Lung microvascular endothelial cell (primary cell): ENCODE results near the gene CLASP1. TPM values are rescaled to one million over a fixed set of nuclear protein-coding genes. Genes with fewer than 3 reads are reported as not detected.
"Not testable (repeated sequence)": the region's sequence is repeated elsewhere in the genome, so short reads cannot be mapped to it uniquely, and the experiment has no call there.

Experiments used
- DNase-seq, 2 donors: peaks; one replicate each; pipeline versions ENCODE4 v3.0.0 to v3.0.0-alpha.2; 2010; ENCODE audit warnings: low read depth in 2 of 2
- total RNA-seq: library from RNA; depleted of rRNA; stranded (reverse); fragments of >200 nt; gene quantifications from 2 replicates; pipeline ENCODE4 v1.2.1, GENCODE V29; 2014

The CLASP1 gene
- total RNA-seq, 1 donor from 2014 or later = 31.9 TPM

- DNase-seq = no peak
Measured at GRCh38 chr2:121475811-121476571, 173.3 kb downstream of the CLASP1 start.

GRCh38 chr2:121473512-121473911, 175.8 kb downstream of the CLASP1 start:
- DNase-seq = no peak

GRCh38 chr2:121472470-121472993, 176.7 kb downstream of the CLASP1 start:
- DNase-seq = no peak

GRCh38 chr2:121471532-121472469, 177.5 kb downstream of the CLASP1 start:
- DNase-seq = peak; percentile 26 to 65

GRCh38 chr2:121470917-121471316, 178.3 kb downstream of the CLASP1 start:
- no peak for DNase-seq

GRCh38 chr2:121469356-121469755, 179.9 kb downstream of the CLASP1 start:
- DNase-seq = no peak

- no peak for DNase-seq
Measured at GRCh38 chr2:121468936-121469335, 180.3 kb downstream of the CLASP1 start.

- DNase-seq = no peak
Measured at GRCh38 chr2:121459291-121459690, 190.0 kb downstream of the CLASP1 start.

GRCh38 chr2:121456325-121456724, 192.9 kb downstream of the CLASP1 start:
- DNase-seq = no peak

GRCh38 chr2:121455446-121455845, 193.8 kb downstream of the CLASP1 start:
- no peak for DNase-seq

- no peak for DNase-seq
Measured at GRCh38 chr2:121454549-121455090, 194.6 kb downstream of the CLASP1 start.

- no peak for DNase-seq
Measured at GRCh38 chr2:121451398-121451797, 197.9 kb downstream of the CLASP1 start.

- no peak for DNase-seq
Measured at GRCh38 chr2:121450301-121450700, 199.0 kb downstream of the CLASP1 start.

- DNase-seq = no peak
Measured at GRCh38 chr2:121446647-121447241, 202.5 kb downstream of the CLASP1 start.

GRCh38 chr2:121442889-121443288, 206.4 kb downstream of the CLASP1 start:
- no peak for DNase-seq

GRCh38 chr2:121438290-121438689, 211.0 kb downstream of the CLASP1 start:
- DNase-seq = not testable (repeated sequence)

- no peak for DNase-seq
Measured at GRCh38 chr2:121436918-121437317, 212.3 kb downstream of the CLASP1 start.

- no peak for DNase-seq
Measured at GRCh38 chr2:121435790-121436189, 213.5 kb downstream of the CLASP1 start.

- no peak for DNase-seq
Measured at GRCh38 chr2:121431214-121431613, 218.0 kb downstream of the CLASP1 start.

GRCh38 chr2:121429927-121430520, 219.2 kb downstream of the CLASP1 start:
- DNase-seq = no peak
